ENCODE measurements around the gene XNDC1N. TPM values are rescaled to one million over a fixed set of nuclear protein-coding genes. Genes with fewer than 3 reads are reported as not detected.
A peak's percentile ranks its signal among the peaks of the same experiment; 100 is the strongest.

XNDC1N gene
- total and polyA plus RNA-seq, 2 of the 13 experiments (the other 11 are each of a cell fraction or from before 2014, with no cell fraction given) = 3.4 to 7.5 TPM

DNA sequence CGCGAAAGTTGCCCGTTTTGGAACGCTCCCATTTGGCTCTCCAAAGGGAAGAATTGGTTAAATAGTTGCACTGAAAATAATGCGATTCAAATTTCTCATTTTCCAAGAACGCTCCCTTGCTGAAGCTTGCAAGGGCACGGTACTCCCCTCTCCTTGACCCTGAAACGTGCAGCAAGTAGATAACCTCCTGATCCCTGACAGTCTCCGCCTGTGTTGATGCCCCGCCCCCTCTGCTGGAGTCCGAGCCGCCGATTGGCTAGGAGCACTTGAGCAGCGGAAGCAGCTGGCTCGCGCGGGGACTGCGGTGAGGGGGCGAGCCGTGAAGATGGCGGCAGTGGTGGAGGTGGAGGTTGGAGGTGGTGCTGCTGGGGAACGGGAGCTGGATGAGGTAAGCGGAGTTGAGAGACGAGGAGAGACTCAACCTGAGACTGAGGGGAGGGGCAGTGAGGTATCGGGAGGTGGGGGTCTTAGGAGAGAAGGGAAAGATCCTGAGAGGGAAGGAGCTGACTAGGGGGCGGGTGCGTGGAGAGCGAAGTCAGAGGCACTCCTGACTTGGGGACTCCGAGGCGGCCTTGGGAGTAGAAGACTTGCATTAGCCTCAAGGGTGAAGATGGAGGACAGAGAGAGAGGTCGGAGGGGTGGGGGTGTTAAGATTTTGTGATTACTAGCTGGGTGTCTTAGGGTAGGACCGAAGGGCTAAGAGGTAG, 496 bp upstream of the XNDC1N start, which contains the start of gene RNF121 (continued):
- TF ChIP-seq, protein P1, sequence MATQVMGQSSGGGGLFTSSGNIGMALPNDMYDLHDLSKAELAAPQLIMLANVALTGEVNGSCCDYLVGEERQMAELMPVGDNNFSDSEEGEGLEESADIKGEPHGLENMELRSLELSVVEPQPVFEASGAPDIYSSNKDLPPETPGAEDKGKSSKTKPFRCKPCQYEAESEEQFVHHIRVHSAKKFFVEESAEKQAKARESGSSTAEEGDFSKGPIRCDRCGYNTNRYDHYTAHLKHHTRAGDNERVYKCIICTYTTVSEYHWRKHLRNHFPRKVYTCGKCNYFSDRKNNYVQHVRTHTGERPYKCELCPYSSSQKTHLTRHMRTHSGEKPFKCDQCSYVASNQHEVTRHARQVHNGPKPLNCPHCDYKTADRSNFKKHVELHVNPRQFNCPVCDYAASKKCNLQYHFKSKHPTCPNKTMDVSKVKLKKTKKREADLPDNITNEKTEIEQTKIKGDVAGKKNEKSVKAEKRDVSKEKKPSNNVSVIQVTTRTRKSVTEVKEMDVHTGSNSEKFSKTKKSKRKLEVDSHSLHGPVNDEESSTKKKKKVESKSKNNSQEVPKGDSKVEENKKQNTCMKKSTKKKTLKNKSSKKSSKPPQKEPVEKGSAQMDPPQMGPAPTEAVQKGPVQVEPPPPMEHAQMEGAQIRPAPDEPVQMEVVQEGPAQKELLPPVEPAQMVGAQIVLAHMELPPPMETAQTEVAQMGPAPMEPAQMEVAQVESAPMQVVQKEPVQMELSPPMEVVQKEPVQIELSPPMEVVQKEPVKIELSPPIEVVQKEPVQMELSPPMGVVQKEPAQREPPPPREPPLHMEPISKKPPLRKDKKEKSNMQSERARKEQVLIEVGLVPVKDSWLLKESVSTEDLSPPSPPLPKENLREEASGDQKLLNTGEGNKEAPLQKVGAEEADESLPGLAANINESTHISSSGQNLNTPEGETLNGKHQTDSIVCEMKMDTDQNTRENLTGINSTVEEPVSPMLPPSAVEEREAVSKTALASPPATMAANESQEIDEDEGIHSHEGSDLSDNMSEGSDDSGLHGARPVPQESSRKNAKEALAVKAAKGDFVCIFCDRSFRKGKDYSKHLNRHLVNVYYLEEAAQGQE (IDR thresholded peaks at IDR 0.05; ENCODE audit: borderline replicate concordance in 1 of 2, low read depth in 1 of 2, low read length in 2 of 2) = no peak
- TF ChIP-seq IRX3 (CRISPR knock-in tag; IDR thresholded peaks at IDR 0.05; ENCODE audit: borderline replicate concordance, low read depth) (0 out of 2 replicates have a peak, but pooled peaks have one; percentile 48), ONECUT2 (CRISPR knock-in tag; IDR thresholded peaks at IDR 0.05) (no peak), ZNF720 (CRISPR knock-in tag; IDR thresholded peaks at IDR 0.05) (no peak), FOXP1 (IDR thresholded peaks at IDR 0.05) (no peak), FOXP1 (CRISPR knock-in tag; IDR thresholded peaks at IDR 0.05) (peak; percentile 32; the same call in 1 of the 2 replicates), ZNF263 (CRISPR knock-in tag; IDR thresholded peaks at IDR 0.05) (no peak), ZNF781 (CRISPR knock-in tag; IDR thresholded peaks at IDR 0.05; ENCODE audit: borderline replicate concordance, not compliant biosample characterization) (no peak), ZSCAN21 (CRISPR knock-in tag; IDR thresholded peaks at IDR 0.05; ENCODE audit: borderline replicate concordance) (no peak; the same call in 1 of the 2 replicates), ZBTB46 (CRISPR knock-in tag; IDR thresholded peaks at IDR 0.05; ENCODE audit: borderline replicate concordance) (no peak), ZNF501 (CRISPR knock-in tag; IDR thresholded peaks at IDR 0.05) (no peak), HHEX (CRISPR knock-in tag; IDR thresholded peaks at IDR 0.05) (no peak), ZNF430 (CRISPR knock-in tag; IDR thresholded peaks at IDR 0.05) (peak; percentile 68; the same call in 1 of the 2 replicates), ZNF792 (CRISPR knock-in tag; IDR thresholded peaks at IDR 0.05) (peak; percentile 16; the same call in 1 of the 2 replicates), ZNF101 (CRISPR knock-in tag; IDR thresholded peaks at IDR 0.05; ENCODE audit: borderline replicate concordance, low read depth) (no peak; the same call in 1 of the 2 replicates), ARNT (IDR thresholded peaks at IDR 0.05) (no peak), RNF219 (CRISPR knock-in tag; IDR thresholded peaks at IDR 0.05) (no peak)
- TF ChIP-seq, protein P2, sequence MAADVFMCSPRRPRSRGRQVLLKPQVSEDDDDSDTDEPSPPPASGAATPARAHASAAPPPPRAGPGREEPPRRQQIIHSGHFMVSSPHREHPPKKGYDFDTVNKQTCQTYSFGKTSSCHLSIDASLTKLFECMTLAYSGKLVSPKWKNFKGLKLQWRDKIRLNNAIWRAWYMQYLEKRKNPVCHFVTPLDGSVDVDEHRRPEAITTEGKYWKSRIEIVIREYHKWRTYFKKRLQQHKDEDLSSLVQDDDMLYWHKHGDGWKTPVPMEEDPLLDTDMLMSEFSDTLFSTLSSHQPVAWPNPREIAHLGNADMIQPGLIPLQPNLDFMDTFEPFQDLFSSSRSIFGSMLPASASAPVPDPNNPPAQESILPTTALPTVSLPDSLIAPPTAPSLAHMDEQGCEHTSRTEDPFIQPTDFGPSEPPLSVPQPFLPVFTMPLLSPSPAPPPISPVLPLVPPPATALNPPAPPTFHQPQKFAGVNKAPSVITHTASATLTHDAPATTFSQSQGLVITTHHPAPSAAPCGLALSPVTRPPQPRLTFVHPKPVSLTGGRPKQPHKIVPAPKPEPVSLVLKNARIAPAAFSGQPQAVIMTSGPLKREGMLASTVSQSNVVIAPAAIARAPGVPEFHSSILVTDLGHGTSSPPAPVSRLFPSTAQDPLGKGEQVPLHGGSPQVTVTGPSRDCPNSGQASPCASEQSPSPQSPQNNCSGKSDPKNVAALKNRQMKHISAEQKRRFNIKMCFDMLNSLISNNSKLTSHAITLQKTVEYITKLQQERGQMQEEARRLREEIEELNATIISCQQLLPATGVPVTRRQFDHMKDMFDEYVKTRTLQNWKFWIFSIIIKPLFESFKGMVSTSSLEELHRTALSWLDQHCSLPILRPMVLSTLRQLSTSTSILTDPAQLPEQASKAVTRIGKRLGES (CRISPR knock-in tag; IDR thresholded peaks at IDR 0.05; ENCODE audit: borderline replicate concordance) = no peak
- TF ChIP-seq, protein P3, sequence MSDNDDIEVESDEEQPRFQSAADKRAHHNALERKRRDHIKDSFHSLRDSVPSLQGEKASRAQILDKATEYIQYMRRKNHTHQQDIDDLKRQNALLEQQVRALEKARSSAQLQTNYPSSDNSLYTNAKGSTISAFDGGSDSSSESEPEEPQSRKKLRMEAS (IDR thresholded peaks at IDR 0.05) = peak; percentile 48; the same call in 1 of the 2 replicates
